ENCODE measurements around the gene HDDC3. TPM values are rescaled to one million over a fixed set of nuclear protein-coding genes. Genes with fewer than 3 reads are reported as not detected.
A peak's percentile ranks its signal among the peaks of the same experiment; 100 is the strongest.
"Not testable (repeated sequence)": the region's sequence is repeated elsewhere in the genome, so short reads cannot be mapped to it uniquely, and the experiment has no call there.

HDDC3 gene
- total RNA-seq, 1 experiment from 2014 or later = 13.2 TPM

GRCh38 chr15:90910441-90911301 lies 21.7 kb downstream of the HDDC3 start:
- no peak for DNase-seq (ENCODE audit: low read depth)

- no peak for DNase-seq (ENCODE audit: low read depth)
Observed at GRCh38 chr15:90909976-90910375, 22.4 kb downstream of the HDDC3 start.

- not testable (repeated sequence) for DNase-seq (ENCODE audit: low read depth)
Observed at GRCh38 chr15:90909449-90909848, 22.9 kb downstream of the HDDC3 start.

- DNase-seq (ENCODE audit: low read depth) = no peak
Observed at GRCh38 chr15:90907838-90908507, 24.4 kb downstream of the HDDC3 start.

- no peak for DNase-seq (ENCODE audit: low read depth)
Observed at GRCh38 chr15:90907051-90907660, 25.2 kb downstream of the HDDC3 start.

GRCh38 chr15:90906181-90906849 lies 26.0 kb downstream of the HDDC3 start:
- no peak for DNase-seq (ENCODE audit: low read depth)

GRCh38 chr15:90905306-90906180 lies 26.8 kb downstream of the HDDC3 start:
- DNase-seq (ENCODE audit: low read depth) = no peak

- DNase-seq (ENCODE audit: low read depth) = no peak
Observed at GRCh38 chr15:90904746-90905145, 27.6 kb downstream of the HDDC3 start.

GRCh38 chr15:90903733-90904536 lies 28.4 kb downstream of the HDDC3 start:
- no peak for DNase-seq (ENCODE audit: low read depth)

- DNase-seq (ENCODE audit: low read depth) = peak; percentile 21
Observed at GRCh38 chr15:90902840-90903732, 29.3 kb downstream of the HDDC3 start, which contains the start of gene MAN2A2. Gene MAN2A2 (plus strand): TSS chr15:90903302. CDS start chr15:90904208, 906 bp downstream.

- peak; percentile 66 for DNase-seq (ENCODE audit: low read depth)
Observed at GRCh38 chr15:90902040-90902839, 30.1 kb downstream of the HDDC3 start.

- DNase-seq (ENCODE audit: low read depth) = no peak
Observed at GRCh38 chr15:90901175-90902039, 30.9 kb downstream of the HDDC3 start.

- DNase-seq (ENCODE audit: low read depth) = not testable (repeated sequence)
Observed at GRCh38 chr15:90897131-90897655, 35.2 kb downstream of the HDDC3 start.

GRCh38 chr15:90895571-90896117 lies 36.7 kb downstream of the HDDC3 start:
- DNase-seq (ENCODE audit: low read depth) = peak; percentile 31

GRCh38 chr15:90893175-90894090 lies 38.9 kb downstream of the HDDC3 start:
- DNase-seq (ENCODE audit: low read depth) = no peak

All from LHCN-M2 (cell line).